ENCODE results near the gene ECI2.

DNA sequence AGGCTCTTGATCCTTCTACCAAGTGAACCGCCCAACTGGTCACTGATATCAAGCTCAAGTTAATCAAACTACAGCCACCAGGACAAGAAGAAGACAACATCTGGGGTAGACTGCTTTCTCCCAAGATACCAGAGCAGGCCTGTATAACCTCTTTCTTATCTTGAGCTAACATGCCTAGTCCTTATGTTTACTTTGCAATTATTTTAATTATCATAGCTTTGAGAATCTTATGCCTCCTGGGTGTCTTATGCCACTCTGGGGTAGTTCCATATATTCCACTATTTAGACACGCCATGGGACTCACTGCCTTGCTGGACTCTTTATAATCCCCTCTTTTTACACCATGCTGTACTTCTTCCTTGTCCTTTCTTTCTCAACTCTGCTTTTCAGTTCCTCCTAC is 41.5 kb upstream of the ECI2 start:
- TF ChIP-seq, protein P1, sequence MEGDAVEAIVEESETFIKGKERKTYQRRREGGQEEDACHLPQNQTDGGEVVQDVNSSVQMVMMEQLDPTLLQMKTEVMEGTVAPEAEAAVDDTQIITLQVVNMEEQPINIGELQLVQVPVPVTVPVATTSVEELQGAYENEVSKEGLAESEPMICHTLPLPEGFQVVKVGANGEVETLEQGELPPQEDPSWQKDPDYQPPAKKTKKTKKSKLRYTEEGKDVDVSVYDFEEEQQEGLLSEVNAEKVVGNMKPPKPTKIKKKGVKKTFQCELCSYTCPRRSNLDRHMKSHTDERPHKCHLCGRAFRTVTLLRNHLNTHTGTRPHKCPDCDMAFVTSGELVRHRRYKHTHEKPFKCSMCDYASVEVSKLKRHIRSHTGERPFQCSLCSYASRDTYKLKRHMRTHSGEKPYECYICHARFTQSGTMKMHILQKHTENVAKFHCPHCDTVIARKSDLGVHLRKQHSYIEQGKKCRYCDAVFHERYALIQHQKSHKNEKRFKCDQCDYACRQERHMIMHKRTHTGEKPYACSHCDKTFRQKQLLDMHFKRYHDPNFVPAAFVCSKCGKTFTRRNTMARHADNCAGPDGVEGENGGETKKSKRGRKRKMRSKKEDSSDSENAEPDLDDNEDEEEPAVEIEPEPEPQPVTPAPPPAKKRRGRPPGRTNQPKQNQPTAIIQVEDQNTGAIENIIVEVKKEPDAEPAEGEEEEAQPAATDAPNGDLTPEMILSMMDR (IDR thresholded peaks at IDR 0.05), result no peak
- TF ChIP-seq EZH2 (IDR thresholded peaks at IDR 0.05; ENCODE audit: borderline replicate concordance, insufficient read depth, low read depth, low read length, poor library complexity, severe bottlenecking), result no peak

All from B cell (primary cell).